Loucy (cell line): Measurements from ENCODE around the gene PYY.

Experiments
- EZH2phosphoT487 ChIP-seq: fragments of 200-600 bp; IDR thresholded peaks from 2 replicates; pipeline ENCODE4 v1.6.1; 2018; ENCODE audit warnings: antibody characterized with exemption, mild to moderate bottlenecking, moderate library complexity, borderline replicate concordance
- TF ChIP-seq, protein P1 (sequence below): fragments of 200-600 bp; sonication (generic); conservative IDR thresholded peaks from 2 replicates; pipeline ENCODE4 v1.5.1; 2014; ENCODE audit warnings: mild to moderate bottlenecking, antibody characterized with exemption, low read length

DNA sequence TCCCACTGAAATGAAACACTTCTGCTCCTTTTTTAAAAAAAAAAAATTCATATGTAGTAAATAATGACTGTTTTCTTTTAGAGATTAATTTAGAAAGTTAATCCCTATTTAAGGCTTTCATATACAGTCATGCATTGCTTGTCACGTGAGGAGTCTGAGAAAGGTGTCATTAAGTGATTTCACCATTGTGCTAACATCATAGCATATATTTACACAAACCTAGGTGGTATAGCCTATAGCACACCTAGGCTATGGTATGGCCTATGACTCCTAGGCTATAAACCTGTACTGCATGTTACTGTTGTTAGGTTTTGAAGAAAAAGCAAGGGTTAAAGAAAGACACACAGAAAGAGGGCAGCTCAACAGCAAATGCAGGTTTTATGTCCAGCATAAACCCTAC lies 25.1 kb downstream of the PYY start:
- TF ChIP-seq, protein P1, sequence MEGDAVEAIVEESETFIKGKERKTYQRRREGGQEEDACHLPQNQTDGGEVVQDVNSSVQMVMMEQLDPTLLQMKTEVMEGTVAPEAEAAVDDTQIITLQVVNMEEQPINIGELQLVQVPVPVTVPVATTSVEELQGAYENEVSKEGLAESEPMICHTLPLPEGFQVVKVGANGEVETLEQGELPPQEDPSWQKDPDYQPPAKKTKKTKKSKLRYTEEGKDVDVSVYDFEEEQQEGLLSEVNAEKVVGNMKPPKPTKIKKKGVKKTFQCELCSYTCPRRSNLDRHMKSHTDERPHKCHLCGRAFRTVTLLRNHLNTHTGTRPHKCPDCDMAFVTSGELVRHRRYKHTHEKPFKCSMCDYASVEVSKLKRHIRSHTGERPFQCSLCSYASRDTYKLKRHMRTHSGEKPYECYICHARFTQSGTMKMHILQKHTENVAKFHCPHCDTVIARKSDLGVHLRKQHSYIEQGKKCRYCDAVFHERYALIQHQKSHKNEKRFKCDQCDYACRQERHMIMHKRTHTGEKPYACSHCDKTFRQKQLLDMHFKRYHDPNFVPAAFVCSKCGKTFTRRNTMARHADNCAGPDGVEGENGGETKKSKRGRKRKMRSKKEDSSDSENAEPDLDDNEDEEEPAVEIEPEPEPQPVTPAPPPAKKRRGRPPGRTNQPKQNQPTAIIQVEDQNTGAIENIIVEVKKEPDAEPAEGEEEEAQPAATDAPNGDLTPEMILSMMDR = no peak
- TF ChIP-seq EZH2phosphoT487 = no peak
